Adipocyte (in vitro differentiated cells): ENCODE results near the gene SPTLC2.
"Not testable (repeated sequence)": the region's sequence is repeated elsewhere in the genome, so short reads cannot be mapped to it uniquely, and the experiment has no call there.

Experiments
- DNase-seq: peaks from one replicate; pipeline ENCODE4 v3.0.0-alpha.2; 2015; ENCODE audit warnings: low read depth
- H3K27me3 ChIP-seq: replicated peaks from 2 replicates; pipeline ENCODE4 v1.7.0; 2013; ENCODE audit warnings: mild to moderate bottlenecking, low read length, moderate library complexity; ENCODE audit not compliant: control insufficient read depth, insufficient read depth
- H3K36me3 ChIP-seq: 2 replicates; pipeline ENCODE4 v1.7.0; 2013; ENCODE audit warnings: low read length, mild to moderate bottlenecking, moderate library complexity; ENCODE audit not compliant: control insufficient read depth, insufficient read depth, severe bottlenecking
- H3K4me1 ChIP-seq: 2 replicates; pipeline ENCODE4 v1.7.0; 2013; ENCODE audit warnings: mild to moderate bottlenecking, low read length, moderate library complexity; ENCODE audit not compliant: control insufficient read depth, insufficient read depth
- H3K4me3 ChIP-seq: 2 replicates; pipeline ENCODE4 v1.7.0; 2013; ENCODE audit warnings: mild to moderate bottlenecking, low read length, moderate library complexity
- H3K9ac ChIP-seq: 2 replicates; pipeline ENCODE4 v1.7.0; 2013; ENCODE audit warnings: mild to moderate bottlenecking, low read length, moderate library complexity
- H3K9me3 ChIP-seq: 2 replicates; pipeline ENCODE4 v1.7.0; 2013; ENCODE audit warnings: mild to moderate bottlenecking, low read length, moderate library complexity; ENCODE audit not compliant: control insufficient read depth

SPTLC2 gene

DNA sequence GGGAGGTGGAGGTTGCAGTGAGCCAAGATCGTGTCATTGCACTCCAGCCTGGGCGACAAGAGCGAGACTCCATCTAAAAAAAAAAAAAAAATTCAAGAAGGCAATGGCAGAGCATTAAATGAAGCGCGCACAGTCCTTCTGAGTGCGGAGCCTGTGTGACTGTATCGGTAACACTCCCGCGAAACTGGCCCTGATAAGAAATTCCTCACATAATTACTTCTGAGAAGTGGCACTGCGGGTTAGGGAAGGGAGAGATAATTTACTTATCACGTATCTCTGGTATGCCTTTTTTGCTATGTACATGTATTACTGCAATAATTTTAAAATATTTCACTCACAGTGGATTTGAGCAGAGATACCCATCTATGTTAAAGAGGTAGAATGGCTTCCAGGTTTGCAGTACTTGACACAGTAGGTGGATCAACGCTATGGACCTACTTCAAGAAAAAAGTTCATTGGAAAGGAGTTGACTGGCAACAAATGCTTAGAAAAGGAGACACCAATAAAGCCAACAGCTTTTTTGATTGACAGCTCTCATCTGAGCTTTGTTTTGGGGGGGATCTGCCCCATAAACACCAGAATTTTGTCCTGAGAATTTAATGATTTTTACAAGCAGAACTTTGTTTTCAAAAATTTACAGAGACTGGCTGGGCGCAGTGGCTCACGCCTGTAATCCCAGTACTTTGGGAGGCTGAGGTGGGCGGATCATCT, 29.2 kb upstream of the SPTLC2 start:
- H3K4me3 ChIP-seq, result no peak overlapping the region
- no peaks in the 10 kb centered on the region for H3K9me3 ChIP-seq
- no peaks in the 10 kb centered on the region for H3K36me3 ChIP-seq
- peaks cover 20% of the 10 kb centered on the region for H3K4me1 ChIP-seq
- no peak for DNase-seq
- H3K9ac ChIP-seq, result no peak overlapping the region
- H3K27me3 ChIP-seq, result no peaks in the 10 kb centered on the region

DNA sequence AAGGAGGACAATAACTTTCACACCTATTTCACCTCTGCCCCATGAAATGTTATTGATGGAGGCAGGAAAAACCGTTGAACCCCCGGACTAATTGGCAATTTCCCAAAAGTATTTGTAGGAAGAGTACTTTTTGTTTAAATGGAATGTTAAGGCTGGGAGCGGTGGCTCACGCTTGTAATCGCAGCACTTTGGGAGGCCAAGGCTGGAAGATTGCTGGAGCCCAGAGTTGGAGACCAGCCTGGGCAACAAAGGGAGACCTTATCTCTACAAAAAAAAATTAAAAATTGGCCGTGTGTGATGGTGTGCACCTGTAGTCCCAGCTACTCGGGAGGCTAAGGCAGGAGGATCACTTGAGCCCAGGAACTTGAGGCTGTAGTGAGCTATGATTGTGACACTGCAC, 26.0 kb upstream of the SPTLC2 start:
- no peaks in the 10 kb centered on the region for H3K36me3 ChIP-seq
- H3K4me1 ChIP-seq, result peaks cover 19% of the 10 kb centered on the region
- H3K4me3 ChIP-seq, result peak overlapping the region; percentile 76
- peaks cover 2% of the 10 kb centered on the region for H3K9me3 ChIP-seq
- H3K9ac ChIP-seq, result peak overlapping the region; percentile 70
- H3K27me3 ChIP-seq, result no peaks in the 10 kb centered on the region
- no peak for DNase-seq

DNA sequence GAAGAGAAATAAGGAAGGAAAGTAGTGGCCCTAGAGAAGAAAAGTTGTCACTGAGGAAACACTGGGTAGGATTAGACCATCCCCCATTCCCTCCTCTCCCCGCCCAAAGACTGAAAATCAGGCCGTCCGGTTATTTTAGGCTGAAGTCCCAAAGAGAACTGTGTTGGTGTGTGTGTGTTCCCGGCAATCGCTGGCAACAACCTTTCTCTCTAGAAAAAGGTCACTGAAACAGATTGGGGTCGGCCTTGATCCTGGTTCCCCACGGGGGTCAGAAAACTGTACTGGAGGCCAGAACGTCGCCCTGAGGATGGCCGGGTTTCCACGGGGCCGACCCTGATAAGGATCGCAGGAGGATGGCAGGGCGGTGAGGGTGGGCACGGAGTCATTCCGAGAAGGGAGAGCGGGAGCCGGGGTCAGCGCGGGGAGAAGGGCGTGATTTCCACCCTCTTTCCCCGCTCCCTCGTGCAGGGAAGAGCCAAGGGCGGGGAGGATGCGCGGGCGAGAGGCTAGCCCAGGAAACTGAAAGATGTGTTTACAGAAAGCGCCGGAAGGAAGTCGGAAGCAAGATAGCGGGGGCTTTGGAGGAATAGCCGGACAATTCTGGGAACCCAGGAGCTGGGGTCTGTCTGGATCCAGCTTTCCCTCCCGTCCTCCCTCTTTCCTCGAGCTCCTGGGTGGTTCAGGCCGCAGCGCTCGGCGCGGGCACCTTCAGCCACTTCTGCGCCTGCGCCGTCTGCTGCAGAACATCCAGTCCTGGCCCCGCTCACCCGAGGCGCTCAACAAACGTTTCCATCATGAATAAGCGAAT, 25.3 kb upstream of the SPTLC2 start:
- DNase-seq, result peak; percentile 67
- peak overlapping the region; percentile 76 for H3K4me3 ChIP-seq
- peaks cover 19% of the 10 kb centered on the region for H3K4me1 ChIP-seq

DNA sequence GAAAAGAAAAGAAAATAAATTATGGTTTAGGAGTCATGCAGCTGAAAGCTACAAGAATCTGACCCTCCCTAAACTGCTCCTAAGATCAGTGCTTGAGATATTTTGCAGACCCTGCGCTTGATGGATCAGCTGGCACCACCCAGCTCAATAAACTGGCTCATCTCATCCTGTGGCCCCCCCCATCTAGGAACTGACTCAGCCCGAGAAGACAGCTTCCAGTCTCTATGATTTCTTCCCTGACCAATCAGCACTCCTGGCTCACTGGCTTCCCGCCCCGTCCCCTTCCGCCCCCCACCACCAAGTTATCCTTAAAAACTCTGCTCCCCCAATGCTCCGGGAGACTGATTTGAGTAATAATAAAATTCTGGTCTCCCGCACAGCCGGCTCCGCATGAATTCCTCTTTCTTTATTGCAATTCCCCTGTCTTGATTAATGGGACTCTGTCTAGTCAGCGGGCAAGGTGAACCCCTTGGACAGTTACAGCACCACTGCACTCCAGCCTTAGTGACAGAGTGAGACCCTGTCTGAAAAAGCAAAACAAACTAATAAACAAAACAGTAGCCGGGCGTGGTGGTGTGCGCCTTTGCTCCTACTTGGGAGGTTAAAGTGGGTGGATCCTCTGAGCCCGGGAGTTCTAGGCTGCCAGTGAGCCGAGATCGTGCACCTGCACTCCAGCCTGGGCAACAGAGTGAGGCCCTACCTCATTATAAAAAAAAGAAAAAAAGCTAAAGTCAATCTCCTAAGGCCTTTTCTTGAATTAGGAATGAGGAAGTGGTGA, 24.5 kb upstream of the SPTLC2 start:
- Histone ChIP-seq H3K36me3 (no peaks in the 10 kb centered on the region), H3K9ac (peak overlapping the region; percentile 70), H3K4me3 (peak overlapping the region; percentile 76), H3K9me3 (peaks cover 2% of the 10 kb centered on the region), H3K27me3 (no peaks in the 10 kb centered on the region), H3K4me1 (peaks cover 19% of the 10 kb centered on the region)
- peak; percentile 11 for DNase-seq

More for the DNA sequence above, 25.3 kb upstream of the SPTLC2 start:
- peak overlapping the region; percentile 70 for H3K9ac ChIP-seq
- no peaks in the 10 kb centered on the region for H3K36me3 ChIP-seq
- H3K9me3 ChIP-seq, result peaks cover 2% of the 10 kb centered on the region
- H3K27me3 ChIP-seq, result no peaks in the 10 kb centered on the region

DNA sequence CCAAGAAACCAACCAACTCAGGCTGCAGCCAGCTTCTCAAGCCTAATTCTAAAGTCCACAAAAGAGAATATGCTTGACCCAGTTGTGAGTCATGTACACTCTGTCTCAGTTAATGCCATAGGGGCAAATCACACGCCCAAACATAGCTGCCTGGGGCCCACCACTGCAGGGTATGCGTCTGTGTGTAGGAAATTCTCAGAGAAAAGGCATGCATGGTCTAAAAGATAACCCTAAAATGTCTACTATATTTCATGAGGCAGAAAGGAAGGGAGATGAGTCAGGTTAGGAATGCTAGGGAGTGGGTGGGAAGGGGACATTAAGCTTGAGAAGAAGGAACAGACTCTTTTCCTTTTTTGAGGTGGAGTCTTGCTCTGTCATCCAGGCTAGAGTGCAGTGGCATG, 22.3 kb upstream of the SPTLC2 start:
- H3K4me1 ChIP-seq, result peaks cover 19% of the 10 kb centered on the region
- DNase-seq, result peak; percentile 70

DNA sequence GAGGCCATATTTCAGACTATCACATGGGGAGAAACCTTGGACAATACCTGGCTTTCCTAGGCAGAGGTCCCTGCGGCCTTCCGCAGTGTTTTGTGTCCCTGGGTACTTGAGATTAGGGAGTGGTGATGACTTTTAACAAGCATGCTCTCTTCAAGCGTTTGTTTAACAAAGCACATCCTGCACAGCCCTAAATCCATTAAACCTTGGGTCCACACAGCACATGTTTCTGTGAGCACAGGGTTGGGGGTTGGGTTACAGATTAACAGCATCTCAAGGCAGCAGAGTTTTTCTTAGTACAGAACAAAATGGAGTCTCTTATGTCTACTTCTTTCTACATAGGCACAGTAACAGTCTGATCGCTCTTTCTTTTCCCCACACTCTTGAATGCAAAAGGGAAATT, 19.4 kb upstream of the SPTLC2 start:
- H3K36me3 ChIP-seq, H3K4me1 ChIP-seq, H3K4me3 ChIP-seq, H3K9me3 ChIP-seq, H3K9ac ChIP-seq, DNase-seq, H3K27me3 ChIP-seq: not testable (repeated sequence)

More for the DNA sequence above, 22.3 kb upstream of the SPTLC2 start:
- Histone ChIP-seq H3K27me3 (no peaks in the 10 kb centered on the region), H3K9ac (no peak overlapping the region), H3K36me3 (no peaks in the 10 kb centered on the region), H3K4me3 (no peak overlapping the region), H3K9me3 (peaks cover 8% of the 10 kb centered on the region)

DNA sequence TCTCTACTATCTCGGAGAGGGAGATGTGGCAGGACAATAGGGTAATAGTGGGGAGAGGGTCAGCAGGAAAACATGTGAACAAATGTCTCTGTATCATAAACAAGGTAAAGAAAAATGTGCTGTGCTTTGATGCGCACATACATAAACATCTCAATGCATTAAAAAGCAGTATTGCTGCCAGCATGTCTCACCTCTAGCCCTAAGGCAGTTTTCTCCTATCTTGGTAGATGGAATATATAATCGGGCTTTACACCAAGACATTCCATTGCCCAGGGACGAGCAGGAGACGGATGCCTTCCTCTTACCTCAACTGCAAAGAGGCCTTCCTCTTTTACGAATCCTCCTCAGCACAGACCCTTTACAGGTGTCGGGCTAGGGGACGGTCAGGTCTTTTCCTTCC, 19.0 kb upstream of the SPTLC2 start:
- not testable (repeated sequence) for H3K9me3 ChIP-seq, H3K9ac ChIP-seq, H3K4me1 ChIP-seq, DNase-seq, H3K36me3 ChIP-seq, H3K27me3 ChIP-seq, H3K4me3 ChIP-seq

DNA sequence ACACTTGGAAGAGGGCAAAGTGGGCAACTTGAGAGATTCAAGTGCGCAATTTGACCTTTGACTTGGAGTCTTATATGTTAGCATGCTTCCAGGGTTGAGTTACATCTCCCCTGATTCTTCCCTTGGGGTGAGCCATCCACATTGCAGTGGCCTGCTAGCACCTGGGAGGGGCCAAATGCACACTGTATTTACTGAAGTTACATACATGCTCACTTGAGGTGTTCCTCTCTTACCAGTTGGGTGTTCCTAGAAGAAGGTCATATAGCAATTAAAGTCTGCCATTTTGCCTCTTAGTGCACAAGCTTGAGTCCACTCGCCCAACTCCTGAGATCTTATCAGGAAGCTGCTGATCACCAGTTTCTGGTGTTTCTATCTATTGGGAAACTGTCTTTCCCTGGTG, 13.7 kb upstream of the SPTLC2 start:
- H3K4me3 ChIP-seq, result no peak overlapping the region
- no peak overlapping the region for H3K9ac ChIP-seq
- no peaks in the 10 kb centered on the region for H3K4me1 ChIP-seq
- no peaks in the 10 kb centered on the region for H3K27me3 ChIP-seq
- DNase-seq, result no peak
- H3K36me3 ChIP-seq, result no peaks in the 10 kb centered on the region
- H3K9me3 ChIP-seq, result peaks cover 11% of the 10 kb centered on the region

DNA sequence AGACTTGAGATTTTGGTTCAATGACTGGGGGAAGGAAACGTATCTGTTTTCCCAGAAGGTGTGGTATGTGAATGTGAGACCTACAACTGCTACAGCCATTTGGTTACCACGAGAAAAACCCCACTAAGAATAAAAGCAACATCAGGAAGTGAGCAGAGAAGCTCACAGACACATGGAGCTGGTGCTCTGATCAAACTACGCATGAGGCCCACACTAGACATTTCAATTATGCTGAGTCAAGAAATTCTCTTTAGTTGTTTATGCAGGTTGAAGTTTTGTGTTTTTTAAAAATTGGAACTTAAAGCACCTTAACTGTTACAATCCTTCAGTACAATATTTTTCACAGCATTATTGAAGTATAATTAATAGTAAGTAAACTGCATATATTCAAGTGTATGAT, 8.9 kb upstream of the SPTLC2 start:
- H3K36me3 ChIP-seq, result no peaks in the 10 kb centered on the region
- no peaks in the 10 kb centered on the region for H3K4me1 ChIP-seq
- DNase-seq, result no peak
- H3K9me3 ChIP-seq, result peaks cover 5% of the 10 kb centered on the region
- H3K27me3 ChIP-seq, result no peaks in the 10 kb centered on the region
- H3K4me3 ChIP-seq, result no peak overlapping the region
- no peak overlapping the region for H3K9ac ChIP-seq

DNA sequence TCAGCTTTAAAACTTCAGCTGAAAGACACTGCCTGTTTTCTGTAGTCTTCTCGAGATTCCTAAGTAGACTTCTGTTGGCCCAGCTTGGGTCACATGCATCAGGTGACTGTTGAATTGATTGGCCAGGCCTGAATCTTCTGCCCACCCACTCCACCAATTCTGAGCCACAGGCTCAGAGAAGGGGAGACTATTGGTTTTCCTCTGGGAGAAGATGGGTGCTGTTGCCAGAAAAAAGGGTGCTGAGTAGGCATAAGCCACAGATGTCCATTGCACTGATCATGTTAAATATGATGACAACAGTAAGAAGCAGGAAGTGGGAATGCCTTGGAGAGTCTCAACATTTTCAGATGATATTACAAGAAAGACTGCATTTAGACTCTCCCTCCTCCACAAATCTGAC, 6.8 kb upstream of the SPTLC2 start:
- H3K36me3 ChIP-seq, result no peaks in the 10 kb centered on the region
- H3K4me3 ChIP-seq, result no peak overlapping the region

DNA sequence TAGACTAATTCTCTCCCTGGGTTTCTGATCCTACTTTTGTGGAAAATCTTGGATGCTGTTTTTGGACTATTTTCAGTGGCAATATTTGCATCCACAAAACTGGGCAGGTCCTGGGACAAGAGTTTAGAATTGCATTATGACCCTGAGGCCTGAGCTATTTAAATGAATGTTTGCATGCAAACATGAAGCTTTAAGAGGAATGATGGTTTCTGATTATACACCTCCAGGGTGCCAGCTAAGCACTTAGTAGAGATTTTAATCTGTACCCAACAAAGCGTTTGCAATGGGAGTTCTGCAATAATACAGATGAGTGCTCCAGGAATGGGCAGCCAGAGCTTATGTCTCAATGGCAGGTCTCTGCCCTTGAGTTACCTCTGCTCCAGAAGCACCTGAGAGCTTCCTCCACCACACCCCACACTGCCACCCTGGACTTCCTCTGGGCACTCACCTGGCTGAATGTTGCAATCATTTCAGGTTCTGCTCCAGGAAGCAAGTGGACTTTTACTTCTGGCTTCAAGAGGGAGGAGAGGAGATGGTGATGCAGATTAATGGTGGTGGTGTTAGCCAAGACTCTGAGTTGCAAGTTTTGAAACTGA, 6.0 kb upstream of the SPTLC2 start:
- no peaks in the 10 kb centered on the region for H3K9me3 ChIP-seq
- DNase-seq, result no peak
- no peak overlapping the region for H3K4me3 ChIP-seq
- no peaks in the 10 kb centered on the region for H3K4me1 ChIP-seq
- no peaks in the 10 kb centered on the region for H3K36me3 ChIP-seq
- H3K27me3 ChIP-seq, result no peaks in the 10 kb centered on the region
- no peak overlapping the region for H3K9ac ChIP-seq

More for the DNA sequence above, 6.8 kb upstream of the SPTLC2 start:
- Histone ChIP-seq H3K9me3 (no peaks in the 10 kb centered on the region), H3K4me1 (no peaks in the 10 kb centered on the region), H3K9ac (no peak overlapping the region), H3K27me3 (no peaks in the 10 kb centered on the region)
- DNase-seq, result no peak
